B cell (primary cell): Measurements from ENCODE around the gene LIN54. TPM values are rescaled to one million over a fixed set of nuclear protein-coding genes. Genes with fewer than 3 reads are reported as not detected.

Source experiments
- ATAC-seq: fragments of 200-7000 bp; cut with Tn5 transposase; one replicate; pipeline ENCODE4 v1.10.0; 2021; ENCODE audit warnings: low read depth, mild to moderate bottlenecking, moderate number of reproducible peaks, moderate library complexity
- CTCF ChIA-PET: fragments of 350-600 bp; sonication (Branson Sonifier 250); formaldehyde crosslinking; loops from one replicate; lab custom pipeline; 2021; ENCODE audit warnings: antibody characterized with exemption, inconsistent platforms; lab: Charles Lee
- POLR2A ChIA-PET: fragments of 350-600 bp; sonication (Branson Sonifier 250); formaldehyde crosslinking; loops from one replicate; lab custom pipeline; 2021; ENCODE audit warnings: antibody characterized with exemption; lab: Charles Lee
- DNase-seq: peaks from one replicate; pipeline ENCODE4 v3.0.0; 2013
- H2AFZ ChIP-seq: 2 replicates; pipeline ENCODE4 v1.6.1; 2012; ENCODE audit warnings: mild to moderate bottlenecking, low read depth, low read length; ENCODE audit not compliant: insufficient read depth, poor library complexity, severe bottlenecking
- H3K27ac ChIP-seq, 2 donors: 1 replicate in 1 of 2; 2 replicates in 1 of 2; pipeline ENCODE4 v1.5.1; 2012 to 2013; ENCODE audit warnings: low read length in 2 of 2, mild to moderate bottlenecking in 2 of 2, moderate library complexity in 1 of 2
- H3K27me3 ChIP-seq, 4 experiments: fragments of 200-600 bp in 1 of 4; sonication (generic) in 1 of 4; replicated peaks in 1 of 4; 1 replicate in 2 of 4; 2 replicates in 2 of 4; pipeline versions ENCODE4 v1.6.1 to v1.7.0; 2013 to 2016; ENCODE audit warnings: low read length in 3 of 4, mild to moderate bottlenecking in 2 of 4, mixed read lengths in 1 of 4, moderate library complexity in 1 of 4; ENCODE audit not compliant: insufficient read depth in 4 of 4, control insufficient read depth in 3 of 4; ENCODE audit errors: control extremely low read depth in 1 of 4
- H3K36me3 ChIP-seq, 2 experiments: replicated peaks in 1 of 2; 1 replicate in 1 of 2; 2 replicates in 1 of 2; pipeline versions ENCODE4 v1.6.1 to v1.7.1; 2013; ENCODE audit warnings: low read length in 1 of 2; ENCODE audit not compliant: insufficient read depth in 2 of 2, control insufficient read depth in 1 of 2; ENCODE audit errors: control extremely low read depth in 1 of 2, extremely low read depth in 1 of 2
- H3K4me1 ChIP-seq, 2 donors: fragments of 200-600 bp in 1 of 2; sonication (generic) in 1 of 2; 1 replicate in 1 of 2; 2 replicates in 1 of 2; pipeline versions ENCODE4 v1.5.1 to v1.6.1; 2013 to 2017; ENCODE audit warnings: low read length in 2 of 2; ENCODE audit not compliant: control insufficient read depth in 2 of 2, insufficient read depth in 2 of 2
- H3K4me2 ChIP-seq: replicated peaks from 2 replicates; pipeline ENCODE3; 2012; ENCODE audit warnings: mild to moderate bottlenecking, low read depth, low read length; ENCODE audit not compliant: poor library complexity, severe bottlenecking
- H3K4me3 ChIP-seq, 5 experiments: fragments of 200-600 bp in 1 of 5; sonication (generic) in 1 of 5; 1 replicate in 3 of 5; 2 replicates in 2 of 5; pipeline versions ENCODE4 v1.5.1 to v1.7.0; 2011 to 2016; ENCODE audit warnings: low read length in 4 of 5, mild to moderate bottlenecking in 4 of 5, low read depth in 2 of 5, control low read depth in 1 of 5, moderate library complexity in 1 of 5; ENCODE audit not compliant: insufficient read depth in 1 of 5; ENCODE audit errors: control extremely low read depth in 1 of 5, extremely low read depth in 1 of 5
- H3K79me2 ChIP-seq: fragments of 200-600 bp; sonication (generic); one replicate; pipeline ENCODE4 v1.6.0; 2016; ENCODE audit warnings: low read length; ENCODE audit not compliant: control insufficient read depth, insufficient read depth
- H3K9ac ChIP-seq: fragments of 200-600 bp; sonication (generic); 2 replicates; pipeline ENCODE4 v1.6.1; 2017; ENCODE audit warnings: mild to moderate bottlenecking, low read length, moderate library complexity
- H3K9me3 ChIP-seq, 3 donors: one replicate each; pipeline versions ENCODE4 v1.6.1 to v1.7.1; 2013; ENCODE audit warnings: low read length in 2 of 3; ENCODE audit not compliant: control insufficient read depth in 2 of 3, insufficient read depth in 1 of 3; ENCODE audit errors: control extremely low read depth in 1 of 3
- H4K20me1 ChIP-seq: 2 replicates; pipeline ENCODE4 v1.6.0; 2012; ENCODE audit warnings: mild to moderate bottlenecking, low read length; ENCODE audit not compliant: insufficient read depth, control insufficient read depth, poor library complexity, severe bottlenecking
- H3K27ac Mint-ChIP-seq: one replicate; pipeline ENCODE4 v1.8.0; 2021; ENCODE audit warnings: mixed read lengths
- H3K27me3 Mint-ChIP-seq: one replicate; pipeline ENCODE4 v1.8.0; 2021; ENCODE audit warnings: mixed read lengths
- H3K4me1 Mint-ChIP-seq: one replicate; pipeline ENCODE4 v1.8.0; 2021; ENCODE audit warnings: mixed read lengths
- H3K4me3 Mint-ChIP-seq: one replicate; pipeline ENCODE4 v1.8.0; 2021; ENCODE audit warnings: mixed read lengths
- H3K9me3 Mint-ChIP-seq: one replicate; pipeline ENCODE4 v1.8.0; 2022; ENCODE audit warnings: mixed read lengths; ENCODE audit not compliant: insufficient read depth
- EZH2 ChIP-seq: IDR thresholded peaks from 2 replicates; pipeline ENCODE4 v1.6.1; 2012; ENCODE audit warnings: borderline replicate concordance, low read depth, mild to moderate bottlenecking, moderate library complexity, low read length; ENCODE audit not compliant: insufficient read depth, poor library complexity, severe bottlenecking
- WGBS: methylation state at CpG from one replicate; pipeline ENCODE4 v1.1.5; 2013; ENCODE audit warnings: missing lambda C conversion rate; ENCODE audit not compliant: insufficient coverage; 5-methylcytosine and 5-hydroxymethylcytosine counted together
- intact Hi-C: fragments of 100-400 bp; cut with micrococcal nuclease; formaldehyde crosslinking; loops from one replicate; pipeline ENCODE4 v1.10.0; 2022
- polyA plus RNA-seq: library from polyadenylated mRNA; depleted of rRNA; stranded (reverse); fragments of >200 nt; gene quantifications from 2 replicates; pipeline ENCODE4 v1.2.3, GENCODE V29; 2012
- total RNA-seq, 2 donors: library from RNA; stranded (reverse); fragments of 120-200 nt in 1 of 2; gene quantifications; 1 replicate in 1 of 2; 2 replicates in 1 of 2; pipeline versions ENCODE4 v1.2.3 to v1.2.4, GENCODE V29; 2013 to 2022
- TF ChIP-seq, protein P1 (sequence below): fragments of 200-600 bp; IDR thresholded peaks from one replicate; pipeline ENCODE4 v1.8.0; 2022; ENCODE audit warnings: antibody characterized with exemption, mild to moderate bottlenecking

Gene LIN54
- total and polyA plus RNA-seq, 2 donors (not counting 1 experiment from before 2014, with no cell fraction given) = 3.8 to 19.2 TPM

DNA sequence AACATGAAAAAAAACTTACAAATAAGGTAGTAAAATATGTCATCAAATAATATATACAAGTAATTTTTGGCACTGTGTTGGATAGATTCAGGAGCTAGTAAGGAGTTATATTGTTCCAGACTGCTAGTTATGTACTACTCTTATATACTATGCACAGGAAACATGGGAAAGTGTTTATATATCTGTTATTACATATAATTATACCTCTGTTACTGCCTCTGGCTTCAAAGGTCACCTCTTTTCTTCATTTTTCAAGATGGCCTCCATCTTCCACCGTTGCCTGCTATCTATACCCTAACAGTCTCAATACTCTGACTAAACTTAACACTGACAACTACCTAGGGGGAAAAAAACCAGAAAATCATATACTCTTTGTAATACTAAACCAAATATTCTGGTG lies 29.5 kb downstream of the LIN54 start:
- ChIA-PET CTCF (interaction anchor here (1.3 kb wide), 1 partner anchor 31 kb away, joined by 3 read pairs; no protein-coding TSS in a partner anchor), POLR2A (no interaction called here)
- TF ChIP-seq, protein P1, sequence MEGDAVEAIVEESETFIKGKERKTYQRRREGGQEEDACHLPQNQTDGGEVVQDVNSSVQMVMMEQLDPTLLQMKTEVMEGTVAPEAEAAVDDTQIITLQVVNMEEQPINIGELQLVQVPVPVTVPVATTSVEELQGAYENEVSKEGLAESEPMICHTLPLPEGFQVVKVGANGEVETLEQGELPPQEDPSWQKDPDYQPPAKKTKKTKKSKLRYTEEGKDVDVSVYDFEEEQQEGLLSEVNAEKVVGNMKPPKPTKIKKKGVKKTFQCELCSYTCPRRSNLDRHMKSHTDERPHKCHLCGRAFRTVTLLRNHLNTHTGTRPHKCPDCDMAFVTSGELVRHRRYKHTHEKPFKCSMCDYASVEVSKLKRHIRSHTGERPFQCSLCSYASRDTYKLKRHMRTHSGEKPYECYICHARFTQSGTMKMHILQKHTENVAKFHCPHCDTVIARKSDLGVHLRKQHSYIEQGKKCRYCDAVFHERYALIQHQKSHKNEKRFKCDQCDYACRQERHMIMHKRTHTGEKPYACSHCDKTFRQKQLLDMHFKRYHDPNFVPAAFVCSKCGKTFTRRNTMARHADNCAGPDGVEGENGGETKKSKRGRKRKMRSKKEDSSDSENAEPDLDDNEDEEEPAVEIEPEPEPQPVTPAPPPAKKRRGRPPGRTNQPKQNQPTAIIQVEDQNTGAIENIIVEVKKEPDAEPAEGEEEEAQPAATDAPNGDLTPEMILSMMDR = no peak
- TF ChIP-seq EZH2 = no peak

DNA sequence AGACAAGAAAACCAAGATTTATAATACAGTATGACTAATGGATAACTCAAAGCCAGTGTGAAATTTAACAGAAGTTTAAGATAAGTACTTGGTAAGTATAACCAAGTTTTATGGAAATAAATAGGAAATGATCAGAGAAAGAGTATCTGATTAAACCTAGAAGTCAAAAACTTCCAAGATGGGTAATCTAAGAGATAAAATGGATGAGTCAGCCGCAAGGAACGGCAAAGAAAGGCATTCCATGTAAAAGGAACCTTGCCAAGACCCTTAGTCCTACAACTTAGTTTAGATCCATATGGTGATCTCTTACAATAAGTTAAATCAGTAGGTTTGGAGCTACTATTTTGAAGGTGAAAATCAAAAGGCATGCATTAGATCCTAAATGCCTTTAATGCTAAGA lies 34.8 kb downstream of the LIN54 start:
- Mint-ChIP-seq H3K9me3 (no peaks in the 10 kb centered on the region), H3K4me3 (no peak overlapping the region), H3K27ac (no peak overlapping the region), H3K27me3 (no peaks in the 10 kb centered on the region), H3K4me1 (no peaks in the 10 kb centered on the region)
- no peaks in the 10 kb centered on the region for H3K4me1 ChIP-seq
- H2AFZ ChIP-seq = no peak overlapping the region
- H3K4me2 ChIP-seq = no peak overlapping the region
- H3K9me3 ChIP-seq = no peaks in the 10 kb centered on the region
- intact Hi-C loops = no loop called here
- WGBS = no CpG with 5 or more reads among the region's 2 CpGs
- no peaks in the 10 kb centered on the region for H4K20me1 ChIP-seq
- CTCF ChIA-PET = interaction anchor here (0.7 kb wide), 1 partner anchor 379 kb away, joined by 3 read pairs; no protein-coding TSS in a partner anchor
- POLR2A ChIA-PET = no interaction called here
- ATAC-seq = no peak
- H3K36me3 ChIP-seq = peaks cover 9 to 10% of the 10 kb centered on the region in 2 experiments
- TF ChIP-seq EZH2 = no peak
- TF ChIP-seq, protein P1 = no peak
- no peak overlapping the region for H3K9ac ChIP-seq
- H3K27ac ChIP-seq = no peak overlapping the region
- H3K79me2 ChIP-seq = no peaks in the 10 kb centered on the region
- no peaks in the 10 kb centered on the region for H3K27me3 ChIP-seq
- no peak for DNase-seq
- H3K4me3 ChIP-seq = no peak overlapping the region

More for the DNA sequence above, 29.5 kb downstream of the LIN54 start:
- Histone ChIP-seq H3K27me3 (no peaks in the 10 kb centered on the region), H3K4me3 (no peak overlapping the region), H3K27ac (no peak overlapping the region), H3K36me3 (peaks cover 2 to 18% of the 10 kb centered on the region in 2 experiments), H3K4me2 (no peak overlapping the region), H3K9ac (no peak overlapping the region), H3K79me2 (no peaks in the 10 kb centered on the region), H3K9me3 (no peaks in the 10 kb centered on the region), H3K4me1 (no peaks in the 10 kb centered on the region), H2AFZ (no peak overlapping the region), H4K20me1 (no peaks in the 10 kb centered on the region)
- Mint-ChIP-seq H3K4me1 (peaks cover 2% of the 10 kb centered on the region), H3K27ac (no peak overlapping the region), H3K9me3 (no peaks in the 10 kb centered on the region), H3K27me3 (no peaks in the 10 kb centered on the region), H3K4me3 (no peak overlapping the region)
- ATAC-seq (no peak), DNase-seq (no peak)
- intact Hi-C loops = no loop called here
- WGBS = 100% methylated on average over 1 of the region's 1 CpG
